K562 (cell line): ENCODE data around the gene TRUB1. TPM values are rescaled to one million over a fixed set of nuclear protein-coding genes. Genes with fewer than 3 reads are reported as not detected.

Experiments
- ARID4B ChIP-seq: sonication (generic); formaldehyde crosslinking; IDR thresholded peaks from 2 replicates; pipeline ENCODE4 v1.8.0; 2022; ENCODE audit warnings: mild to moderate bottlenecking, missing genetic modification reagents
- CUX1 ChIP-seq: fragments of 200-800 bp; sonication (Bioruptor generic); IDR thresholded peaks from 2 replicates; pipeline ENCODE4 v1.6.1; 2016; ENCODE audit warnings: missing genetic modification characterization, missing compliant biosample characterization
- FOXP1 ChIP-seq: sonication (generic); formaldehyde crosslinking; IDR thresholded peaks from 2 replicates; pipeline ENCODE4 v1.8.0; 2022; ENCODE audit warnings: mild to moderate bottlenecking, missing genetic modification reagents
- GABPA ChIP-seq: fragments of 200-800 bp; sonication (Bioruptor generic); conservative IDR thresholded peaks from 2 replicates; pipeline ENCODE4 v1.6.1; 2016; ENCODE audit warnings: low read depth, missing genetic modification characterization, missing compliant biosample characterization
- KLF10 ChIP-seq: fragments of 250-450 bp; sonication (Bioruptor Pico); IDR thresholded peaks from 2 replicates; pipeline ENCODE4 v1.6.1; 2021; ENCODE audit warnings: matching md5 sums
- SRSF1 ChIP-seq: fragments of 200-400 bp; formaldehyde crosslinking; IDR thresholded peaks from 2 replicates; pipeline ENCODE4 v1.6.1; 2017; ENCODE audit warnings: mild to moderate bottlenecking, low read depth, low read length, moderate library complexity
- polyA plus RNA-seq, 8 experiments: library from polyadenylated mRNA; depleted of rRNA in 4 of 8; stranded (reverse) in 5 of 8; unstranded in 3 of 8; fragments of >200 nt; fragmentation: Nextera tagmentation in 2 of 8; fragmentation: Illumina TruSeq in 1 of 8; extraction: Ambion mirVana in 2 of 8; extraction: Trizol in 1 of 8; gene quantifications; 2 replicates each; pipeline versions ENCODE4 v1.2.1 to v1.2.3, GENCODE V29; 2011 to 2014; ENCODE audit warnings: inconsistent platforms in 1 of 8, missing spikeins in 1 of 8
- total RNA-seq, 7 experiments: library from RNA; depleted of rRNA in 6 of 7; stranded (reverse); fragments of >200 nt in 6 of 7; fragmentation: Illumina TruSeq in 2 of 7; extraction: Trizol in 2 of 7; gene quantifications; 2 replicates each; pipeline versions ENCODE4 v1.2.1 to v1.2.3, GENCODE V29; 2011 to 2021; ENCODE audit warnings: low replicate concordance in 1 of 7
- TF ChIP-seq, protein P1 (sequence below): fragments of 450-650 bp; formaldehyde crosslinking; IDR thresholded peaks from 2 replicates; pipeline ENCODE4 v1.4.0; 2020; ENCODE audit warnings: mild to moderate bottlenecking

The TRUB1 gene
- total and polyA plus RNA-seq, 9 of the 15 experiments (the other 6 are each of a cell fraction or from before 2014, with no cell fraction given), result 4.6 to 16.5 (median 11.5) TPM

GRCh38 chr10:115005771-115006170 is 67.8 kb downstream of the TRUB1 start (continued):
- TF ChIP-seq CUX1 (CRISPR knock-in tag), result no peak
- TF ChIP-seq SRSF1, result no peak
- no peak for TF ChIP-seq GABPA (tag)
- TF ChIP-seq, protein P1, sequence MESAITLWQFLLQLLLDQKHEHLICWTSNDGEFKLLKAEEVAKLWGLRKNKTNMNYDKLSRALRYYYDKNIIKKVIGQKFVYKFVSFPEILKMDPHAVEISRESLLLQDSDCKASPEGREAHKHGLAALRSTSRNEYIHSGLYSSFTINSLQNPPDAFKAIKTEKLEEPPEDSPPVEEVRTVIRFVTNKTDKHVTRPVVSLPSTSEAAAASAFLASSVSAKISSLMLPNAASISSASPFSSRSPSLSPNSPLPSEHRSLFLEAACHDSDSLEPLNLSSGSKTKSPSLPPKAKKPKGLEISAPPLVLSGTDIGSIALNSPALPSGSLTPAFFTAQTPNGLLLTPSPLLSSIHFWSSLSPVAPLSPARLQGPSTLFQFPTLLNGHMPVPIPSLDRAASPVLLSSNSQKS, result no peak
- no peak for TF ChIP-seq ARID4B
- TF ChIP-seq KLF10, result no peak
- TF ChIP-seq FOXP1 (CRISPR knock-in tag), result no peak
- TF ChIP-seq, all 486 proteins: peak for 0
